ENCODE data around the gene ANAPC13. TPM values are rescaled to one million over a fixed set of nuclear protein-coding genes. Genes with fewer than 3 reads are reported as not detected.

The ANAPC13 gene
- total and polyA plus RNA-seq, 12 donors: 51.1 to 186 (median 76.8) TPM

GRCh38 chr3:134533493-134533892, 47.7 kb upstream of the ANAPC13 start:
- Histone ChIP-seq H3K9me3 (replicated peaks in 1 of 3) (no peaks in the 10 kb centered on the region), H3K4me1 (replicated peaks in 1 of 2) (no peaks in the 10 kb centered on the region), H3K36me3 (replicated peaks in 1 of 2) (peaks cover 0 to 6% of the 10 kb centered on the region in 2 donors), H3K4me3 (no peak overlapping the region), H3K27ac (no peak overlapping the region), H3K27me3 (no peaks in the 10 kb centered on the region)
- no peak for DNase-seq
- 70 to 91% (median 89%) methylated on average over 1 of the region's 1 CpG for WGBS, 4 donors
- TF ChIP-seq POLR2A (IDR thresholded peaks at IDR 0.05): no peak
- TF ChIP-seq, protein P1, sequence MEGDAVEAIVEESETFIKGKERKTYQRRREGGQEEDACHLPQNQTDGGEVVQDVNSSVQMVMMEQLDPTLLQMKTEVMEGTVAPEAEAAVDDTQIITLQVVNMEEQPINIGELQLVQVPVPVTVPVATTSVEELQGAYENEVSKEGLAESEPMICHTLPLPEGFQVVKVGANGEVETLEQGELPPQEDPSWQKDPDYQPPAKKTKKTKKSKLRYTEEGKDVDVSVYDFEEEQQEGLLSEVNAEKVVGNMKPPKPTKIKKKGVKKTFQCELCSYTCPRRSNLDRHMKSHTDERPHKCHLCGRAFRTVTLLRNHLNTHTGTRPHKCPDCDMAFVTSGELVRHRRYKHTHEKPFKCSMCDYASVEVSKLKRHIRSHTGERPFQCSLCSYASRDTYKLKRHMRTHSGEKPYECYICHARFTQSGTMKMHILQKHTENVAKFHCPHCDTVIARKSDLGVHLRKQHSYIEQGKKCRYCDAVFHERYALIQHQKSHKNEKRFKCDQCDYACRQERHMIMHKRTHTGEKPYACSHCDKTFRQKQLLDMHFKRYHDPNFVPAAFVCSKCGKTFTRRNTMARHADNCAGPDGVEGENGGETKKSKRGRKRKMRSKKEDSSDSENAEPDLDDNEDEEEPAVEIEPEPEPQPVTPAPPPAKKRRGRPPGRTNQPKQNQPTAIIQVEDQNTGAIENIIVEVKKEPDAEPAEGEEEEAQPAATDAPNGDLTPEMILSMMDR (IDR thresholded peaks at IDR 0.05): no peak
- intact Hi-C loops (cut with DNase I): no loop called here

- Histone ChIP-seq H3K9me3 (replicated peaks in 1 of 3) (peaks cover 0 to 28% (median 0%) of the 10 kb centered on the region in 3 donors), H3K36me3 (replicated peaks in 1 of 2) (no peaks in the 10 kb centered on the region), H3K4me3 (no peak overlapping the region), H3K4me1 (replicated peaks in 1 of 2) (no peaks in the 10 kb centered on the region), H3K27ac (no peak overlapping the region), H3K27me3 (no peaks in the 10 kb centered on the region)
- intact Hi-C loops (cut with DNase I): no loop called here
- DNase-seq: no peak
- TF ChIP-seq, protein P1 (IDR thresholded peaks at IDR 0.05): no peak
- no peak for TF ChIP-seq POLR2A (IDR thresholded peaks at IDR 0.05)
- 96 to 100% (median 97%) methylated on average over 5 to 7 of the region's 7 CpGs for WGBS, 4 donors
Measured at GRCh38 chr3:134527538-134528186, 41.9 kb upstream of the ANAPC13 start.

- 90 to 96% (median 95%) methylated on average over 3 to 4 of the region's 4 CpGs for WGBS, 4 donors
- H3K9me3 ChIP-seq (replicated peaks in 1 of 3): peaks cover 0 to 28% (median 0%) of the 10 kb centered on the region in 3 donors
- H3K27ac ChIP-seq: no peak overlapping the region
- TF ChIP-seq, protein P1 (IDR thresholded peaks at IDR 0.05): no peak
- no peak for TF ChIP-seq POLR2A (IDR thresholded peaks at IDR 0.05)
- intact Hi-C loops (cut with DNase I): no loop called here
- no peaks in the 10 kb centered on the region for H3K27me3 ChIP-seq
- H3K36me3 ChIP-seq (replicated peaks in 1 of 2): no peaks in the 10 kb centered on the region
- DNase-seq: no peak
- H3K4me3 ChIP-seq: no peak overlapping the region
- no peaks in the 10 kb centered on the region for H3K4me1 ChIP-seq (replicated peaks in 1 of 2)
Measured at GRCh38 chr3:134527037-134527436, 41.3 kb upstream of the ANAPC13 start.

GRCh38 chr3:134526319-134526718, 40.5 kb upstream of the ANAPC13 start:
- Histone ChIP-seq H3K4me1 (replicated peaks in 1 of 2) (no peaks in the 10 kb centered on the region), H3K27me3 (no peaks in the 10 kb centered on the region), H3K9me3 (replicated peaks in 1 of 3) (peaks cover 0 to 28% (median 0%) of the 10 kb centered on the region in 3 donors), H3K4me3 (no peak overlapping the region), H3K36me3 (replicated peaks in 1 of 2) (no peaks in the 10 kb centered on the region), H3K27ac (no peak overlapping the region)
- 90 to 100% (median 91%) methylated on average over 1 of the region's 1 CpG for WGBS, 4 donors
- intact Hi-C loops (cut with DNase I): no loop called here
- TF ChIP-seq, protein P1 (IDR thresholded peaks at IDR 0.05): no peak
- TF ChIP-seq POLR2A (IDR thresholded peaks at IDR 0.05): no peak
- no peak for DNase-seq

Measured in adrenal gland (tissue), 12 donors.